Endothelial cell of umbilical vein (primary cell): Measurements from ENCODE around the gene KCNMA1.

Experiments used
- JUN ChIP-seq: IDR thresholded peaks from 2 replicates; pipeline ENCODE4 v1.6.1; 2011; ENCODE audit warnings: borderline replicate concordance, low read depth; ENCODE audit not compliant: insufficient read length, insufficient read depth
- MAX ChIP-seq: IDR thresholded peaks from 2 replicates; pipeline ENCODE4 v1.6.1; 2011; ENCODE audit not compliant: insufficient read depth, insufficient read length
- POLR2A ChIP-seq: IDR thresholded peaks from 2 replicates; pipeline ENCODE4 v1.6.1; 2012; ENCODE audit warnings: low read depth, mild to moderate bottlenecking, control low read depth, low read length
- POLR2AphosphoS5 ChIP-seq: IDR thresholded peaks from 2 replicates; pipeline ENCODE4 v1.6.1; 2012; ENCODE audit warnings: low read depth, mild to moderate bottlenecking, control low read depth, low read length, moderate library complexity; ENCODE audit not compliant: insufficient read depth
- TF ChIP-seq, protein P1 (sequence below), 2 donors: IDR thresholded peaks; 1 replicate in 1 of 2; 2 replicates in 1 of 2; pipeline ENCODE4 v1.5.1; 2011; ENCODE audit warnings: low read length in 2 of 2, mild to moderate bottlenecking in 2 of 2, moderate library complexity in 2 of 2, control low read depth in 1 of 2, inconsistent platforms in 1 of 2, low read depth in 1 of 2; ENCODE audit not compliant: insufficient read depth in 1 of 2; ENCODE audit errors: extremely low read depth in 1 of 2

DNA sequence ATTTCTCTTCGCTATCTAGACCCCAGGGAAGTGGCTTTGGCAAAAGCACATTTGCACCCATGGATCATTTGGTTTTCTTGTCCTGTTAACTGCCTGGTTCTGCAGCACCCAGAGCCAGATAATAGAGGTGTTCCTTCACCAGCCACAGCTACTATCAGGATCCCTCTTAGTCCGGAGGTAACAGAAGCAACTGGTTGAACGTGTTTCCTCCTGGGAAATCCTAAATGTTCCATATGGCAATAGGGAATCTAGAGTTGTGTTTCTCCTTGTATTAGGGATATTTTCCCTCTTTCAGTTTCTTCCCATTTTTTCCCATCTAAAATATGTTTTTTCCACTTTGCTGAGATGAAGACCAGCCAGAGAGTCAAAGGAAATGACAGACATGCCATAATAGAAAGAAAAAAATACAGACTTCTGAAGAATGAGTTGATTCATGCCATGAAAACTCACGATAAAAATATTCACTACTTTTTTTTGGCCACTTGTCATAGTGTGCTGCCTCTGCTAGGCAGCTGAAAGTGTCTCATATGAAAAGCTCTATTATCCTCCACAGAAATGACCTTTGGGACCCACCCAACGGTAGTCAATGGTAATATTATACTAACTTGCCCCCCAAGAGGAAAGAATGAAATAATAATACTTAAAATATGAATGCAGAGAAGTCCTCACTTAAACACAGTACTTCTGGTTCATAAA, 472.8 kb downstream of the KCNMA1 start:
- no peak for TF ChIP-seq MAX
- TF ChIP-seq, protein P1, sequence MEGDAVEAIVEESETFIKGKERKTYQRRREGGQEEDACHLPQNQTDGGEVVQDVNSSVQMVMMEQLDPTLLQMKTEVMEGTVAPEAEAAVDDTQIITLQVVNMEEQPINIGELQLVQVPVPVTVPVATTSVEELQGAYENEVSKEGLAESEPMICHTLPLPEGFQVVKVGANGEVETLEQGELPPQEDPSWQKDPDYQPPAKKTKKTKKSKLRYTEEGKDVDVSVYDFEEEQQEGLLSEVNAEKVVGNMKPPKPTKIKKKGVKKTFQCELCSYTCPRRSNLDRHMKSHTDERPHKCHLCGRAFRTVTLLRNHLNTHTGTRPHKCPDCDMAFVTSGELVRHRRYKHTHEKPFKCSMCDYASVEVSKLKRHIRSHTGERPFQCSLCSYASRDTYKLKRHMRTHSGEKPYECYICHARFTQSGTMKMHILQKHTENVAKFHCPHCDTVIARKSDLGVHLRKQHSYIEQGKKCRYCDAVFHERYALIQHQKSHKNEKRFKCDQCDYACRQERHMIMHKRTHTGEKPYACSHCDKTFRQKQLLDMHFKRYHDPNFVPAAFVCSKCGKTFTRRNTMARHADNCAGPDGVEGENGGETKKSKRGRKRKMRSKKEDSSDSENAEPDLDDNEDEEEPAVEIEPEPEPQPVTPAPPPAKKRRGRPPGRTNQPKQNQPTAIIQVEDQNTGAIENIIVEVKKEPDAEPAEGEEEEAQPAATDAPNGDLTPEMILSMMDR (IDR thresholded peaks at IDR 0.05; ENCODE audit: extremely low read depth in 1 of 2, insufficient read depth in 1 of 2, low read depth in 1 of 2, low read length in 2 of 2): no peak
- no peak for TF ChIP-seq POLR2A
- no peak for TF ChIP-seq POLR2AphosphoS5
- no peak for TF ChIP-seq JUN
